ENCODE data around the gene SLK. TPM values are rescaled to one million over a fixed set of nuclear protein-coding genes. Genes with fewer than 3 reads are reported as not detected.

SLK gene
- total RNA-seq, 2 experiments from 2014 or later: 19.4 to 19.9 TPM

DNA sequence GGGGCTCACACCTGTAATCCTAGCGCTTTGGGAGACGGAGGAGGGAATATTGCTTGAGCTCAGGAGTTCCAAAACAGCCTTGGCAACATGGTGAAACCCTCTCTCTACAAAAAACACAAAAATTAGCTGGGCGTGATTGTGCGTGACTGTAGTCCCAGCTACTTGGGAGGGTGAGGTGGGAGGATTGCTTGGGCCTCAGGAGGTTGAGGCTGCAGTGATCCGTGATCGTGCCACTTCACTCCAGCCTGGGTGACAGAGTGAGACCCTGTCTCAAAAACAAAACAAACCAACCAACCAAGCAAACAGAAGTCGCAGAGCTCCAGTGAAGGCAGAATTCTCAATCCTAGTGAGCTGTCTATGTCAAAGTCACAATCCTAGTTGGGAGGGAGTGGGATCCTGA, 34.7 kb upstream of the SLK start:
- H3K36me3 ChIP-seq (ENCODE audit: insufficient read depth, low read length): no peaks in the 10 kb centered on the region
- H3K4me2 ChIP-seq (ENCODE audit: low read length): no peak overlapping the region
- H3K27ac ChIP-seq (ENCODE audit: low read depth, low read length, poor library complexity, severe bottlenecking): no peak overlapping the region
- H3K4me3 ChIP-seq (ENCODE audit: low read depth, low read length, poor library complexity, severe bottlenecking): no peak overlapping the region
- no peaks in the 10 kb centered on the region for H3K9me2 ChIP-seq (ENCODE audit: insufficient read depth, low read length)
- no peaks in the 10 kb centered on the region for H3K4me1 ChIP-seq (ENCODE audit: insufficient read depth, low read length, poor library complexity, severe bottlenecking)
- TF ChIP-seq, protein P1, sequence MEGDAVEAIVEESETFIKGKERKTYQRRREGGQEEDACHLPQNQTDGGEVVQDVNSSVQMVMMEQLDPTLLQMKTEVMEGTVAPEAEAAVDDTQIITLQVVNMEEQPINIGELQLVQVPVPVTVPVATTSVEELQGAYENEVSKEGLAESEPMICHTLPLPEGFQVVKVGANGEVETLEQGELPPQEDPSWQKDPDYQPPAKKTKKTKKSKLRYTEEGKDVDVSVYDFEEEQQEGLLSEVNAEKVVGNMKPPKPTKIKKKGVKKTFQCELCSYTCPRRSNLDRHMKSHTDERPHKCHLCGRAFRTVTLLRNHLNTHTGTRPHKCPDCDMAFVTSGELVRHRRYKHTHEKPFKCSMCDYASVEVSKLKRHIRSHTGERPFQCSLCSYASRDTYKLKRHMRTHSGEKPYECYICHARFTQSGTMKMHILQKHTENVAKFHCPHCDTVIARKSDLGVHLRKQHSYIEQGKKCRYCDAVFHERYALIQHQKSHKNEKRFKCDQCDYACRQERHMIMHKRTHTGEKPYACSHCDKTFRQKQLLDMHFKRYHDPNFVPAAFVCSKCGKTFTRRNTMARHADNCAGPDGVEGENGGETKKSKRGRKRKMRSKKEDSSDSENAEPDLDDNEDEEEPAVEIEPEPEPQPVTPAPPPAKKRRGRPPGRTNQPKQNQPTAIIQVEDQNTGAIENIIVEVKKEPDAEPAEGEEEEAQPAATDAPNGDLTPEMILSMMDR (conservative IDR thresholded peaks at IDR 0.05; ENCODE audit: low read length): no peak
- TF ChIP-seq EZH2phosphoT487 (IDR thresholded peaks at IDR 0.05; ENCODE audit: borderline replicate concordance, low read depth, low read length): no peak
- no TSS peak for BruUV-seq (replicated peaks)
- no peaks in the 10 kb centered on the region for H3K79me2 ChIP-seq (ENCODE audit: insufficient read depth, low read depth, low read length)
- ChIA-PET CTCF (ENCODE audit: unreplicated experiment) (no interaction called here), POLR2A (interaction anchor here (0.6 kb wide), 1 partner anchor 46 kb away, joined by 3 read pairs; no protein-coding TSS in a partner anchor)
- intact Hi-C loops (cut with micrococcal nuclease; ENCODE audit: unreplicated experiment): no loop called here
- no peak overlapping the region for H2AFZ ChIP-seq (ENCODE audit: low read length)
- H3K9me3 ChIP-seq (ENCODE audit: low read length): no peaks in the 10 kb centered on the region
- no peak for DNase-seq (ENCODE audit: low spot score)
- no peaks in the 10 kb centered on the region for H4K20me1 ChIP-seq (ENCODE audit: insufficient read depth, low read length)

DNA sequence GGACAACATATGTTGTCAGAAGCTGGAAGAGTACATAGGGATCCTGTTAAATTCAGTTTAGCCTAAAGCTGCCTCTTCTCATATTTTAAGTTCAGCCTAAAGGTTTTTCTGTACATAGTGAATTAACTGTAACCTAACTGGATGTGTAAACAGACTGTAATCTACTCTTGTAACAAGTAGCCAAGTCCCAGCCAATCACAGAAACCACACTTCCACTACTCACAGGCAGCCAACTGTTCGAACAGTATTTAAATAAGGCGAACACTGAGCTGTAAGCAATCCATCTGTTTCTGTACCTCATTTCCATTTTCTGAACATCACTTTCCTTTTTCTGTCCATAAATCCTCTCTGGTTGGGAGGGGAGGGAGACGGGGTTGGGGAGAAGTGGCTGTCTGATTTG, 34.0 kb upstream of the SLK start:
- ChIA-PET POLR2A (interaction anchor here (0.6 kb wide), 1 partner anchor 47 kb away, joined by 3 read pairs; no protein-coding TSS in a partner anchor), CTCF (ENCODE audit: unreplicated experiment) (no interaction called here)
- Histone ChIP-seq H3K4me2 (ENCODE audit: low read length) (no peak overlapping the region), H3K4me3 (ENCODE audit: low read depth, low read length, poor library complexity, severe bottlenecking) (no peak overlapping the region), H3K9me3 (ENCODE audit: low read length) (no peaks in the 10 kb centered on the region), H2AFZ (ENCODE audit: low read length) (no peak overlapping the region), H4K20me1 (ENCODE audit: insufficient read depth, low read length) (no peaks in the 10 kb centered on the region), H3K4me1 (ENCODE audit: insufficient read depth, low read length, poor library complexity, severe bottlenecking) (no peaks in the 10 kb centered on the region), H3K36me3 (ENCODE audit: insufficient read depth, low read length) (no peaks in the 10 kb centered on the region), H3K9me2 (ENCODE audit: insufficient read depth, low read length) (no peaks in the 10 kb centered on the region), H3K27ac (ENCODE audit: low read depth, low read length, poor library complexity, severe bottlenecking) (no peak overlapping the region), H3K79me2 (ENCODE audit: insufficient read depth, low read depth, low read length) (no peaks in the 10 kb centered on the region)
- DNase-seq (ENCODE audit: low spot score): no peak
- intact Hi-C loops (cut with micrococcal nuclease; ENCODE audit: unreplicated experiment): no loop called here
- TF ChIP-seq EZH2phosphoT487 (IDR thresholded peaks at IDR 0.05; ENCODE audit: borderline replicate concordance, low read depth, low read length): no peak
- BruUV-seq (replicated peaks): no TSS peak

DNA sequence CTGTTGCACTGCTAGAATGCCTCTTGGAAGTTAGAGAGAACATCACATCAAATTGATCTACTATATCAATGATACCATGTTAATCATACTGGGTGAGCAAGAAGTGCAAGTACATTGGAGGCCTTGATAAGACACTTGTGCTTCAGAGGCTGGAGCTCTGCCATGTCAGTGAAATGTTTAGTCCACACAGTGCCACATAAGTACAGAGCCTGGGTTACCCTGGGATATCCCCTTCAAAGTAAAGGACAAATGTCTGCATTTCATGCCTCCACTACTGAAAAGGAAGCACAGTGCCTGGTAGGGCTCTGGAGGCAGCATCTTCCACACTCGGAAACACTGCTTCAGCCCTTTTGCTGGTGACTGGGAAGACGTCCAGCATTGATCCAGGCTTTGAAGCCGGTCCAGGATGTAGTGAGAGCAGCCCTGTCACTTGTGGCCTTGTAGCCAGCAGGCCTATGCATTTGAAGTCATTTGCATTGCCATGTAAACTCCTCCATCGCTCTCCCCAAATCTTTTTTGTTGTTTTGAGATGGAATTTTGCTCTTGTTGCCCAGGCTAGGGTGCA, 33.3 kb upstream of the SLK start:
- DNase-seq (ENCODE audit: low spot score): no peak
- Histone ChIP-seq H3K9me2 (ENCODE audit: insufficient read depth, low read length) (no peaks in the 10 kb centered on the region), H3K4me2 (ENCODE audit: low read length) (no peak overlapping the region), H3K27ac (ENCODE audit: low read depth, low read length, poor library complexity, severe bottlenecking) (no peak overlapping the region), H3K36me3 (ENCODE audit: insufficient read depth, low read length) (no peaks in the 10 kb centered on the region), H3K79me2 (ENCODE audit: insufficient read depth, low read depth, low read length) (no peaks in the 10 kb centered on the region), H4K20me1 (ENCODE audit: insufficient read depth, low read length) (no peaks in the 10 kb centered on the region), H2AFZ (ENCODE audit: low read length) (no peak overlapping the region), H3K4me3 (ENCODE audit: low read depth, low read length, poor library complexity, severe bottlenecking) (no peak overlapping the region), H3K4me1 (ENCODE audit: insufficient read depth, low read length, poor library complexity, severe bottlenecking) (no peaks in the 10 kb centered on the region), H3K9me3 (ENCODE audit: low read length) (no peaks in the 10 kb centered on the region)
- TF ChIP-seq EZH2phosphoT487 (IDR thresholded peaks at IDR 0.05; ENCODE audit: borderline replicate concordance, low read depth, low read length): no peak
- TF ChIP-seq, protein P1 (conservative IDR thresholded peaks at IDR 0.05; ENCODE audit: low read length): no peak
- ChIA-PET POLR2A (no interaction called here), CTCF (ENCODE audit: unreplicated experiment) (no interaction called here)
- intact Hi-C loops (cut with micrococcal nuclease; ENCODE audit: unreplicated experiment): no loop called here
- BruUV-seq (replicated peaks): no TSS peak
